Fibroblast of skin of left biceps (primary cell): ENCODE data around the gene PCNX2.
"Not testable (repeated sequence)": the region's sequence is repeated elsewhere in the genome, so short reads cannot be mapped to it uniquely, and the experiment has no call there.

Experiments
- DNase-seq, 2 experiments: peaks; one replicate each; pipeline ENCODE4 v3.0.0-alpha.2; 2013; ENCODE audit warnings: low read depth in 2 of 2

Gene PCNX2

GRCh38 chr1:233166896-233167295 is 128.6 kb downstream of the PCNX2 start:
- DNase-seq: no peak

DNA sequence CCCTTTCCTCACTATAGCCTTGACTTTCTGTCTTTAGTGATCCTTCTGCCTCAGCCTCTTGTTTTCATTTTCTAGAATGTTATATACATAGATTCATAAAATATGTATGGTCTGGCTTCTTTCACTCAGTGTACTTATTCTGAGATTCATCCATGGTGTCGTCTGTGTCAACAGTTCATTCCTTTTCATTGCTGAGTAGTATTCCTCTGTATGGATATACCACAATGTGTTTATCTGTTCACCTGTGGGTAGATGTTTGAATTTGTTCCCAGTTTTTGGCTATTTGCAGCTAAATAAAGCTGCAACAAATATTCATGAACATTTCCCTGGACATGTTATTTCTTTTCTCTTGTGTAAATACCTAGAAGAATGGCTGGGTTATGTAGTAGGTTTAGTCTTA is 131.8 kb downstream of the PCNX2 start:
- no peak for DNase-seq

- DNase-seq: no peak
Measured at GRCh38 chr1:233158322-233158721, 137.2 kb downstream of the PCNX2 start.

GRCh38 chr1:233157245-233157644 is 138.3 kb downstream of the PCNX2 start:
- DNase-seq: no peak

- DNase-seq: no peak
Measured at GRCh38 chr1:233151861-233152260, 143.7 kb downstream of the PCNX2 start.

GRCh38 chr1:233144434-233144833 is 151.1 kb downstream of the PCNX2 start:
- DNase-seq: no peak

- DNase-seq: no peak
Measured at GRCh38 chr1:233143241-233143640, 152.3 kb downstream of the PCNX2 start.

GRCh38 chr1:233140974-233141373 is 154.6 kb downstream of the PCNX2 start:
- DNase-seq: peak in 1 of 2 experiments; percentile 12

- no peak for DNase-seq
Measured at GRCh38 chr1:233140499-233140898, 155.0 kb downstream of the PCNX2 start.

GRCh38 chr1:233138788-233139585 is 156.5 kb downstream of the PCNX2 start:
- no peak for DNase-seq

GRCh38 chr1:233135833-233136232 is 159.7 kb downstream of the PCNX2 start:
- DNase-seq: no peak

- DNase-seq: no peak
Measured at GRCh38 chr1:233132445-233132844, 163.1 kb downstream of the PCNX2 start.

DNA sequence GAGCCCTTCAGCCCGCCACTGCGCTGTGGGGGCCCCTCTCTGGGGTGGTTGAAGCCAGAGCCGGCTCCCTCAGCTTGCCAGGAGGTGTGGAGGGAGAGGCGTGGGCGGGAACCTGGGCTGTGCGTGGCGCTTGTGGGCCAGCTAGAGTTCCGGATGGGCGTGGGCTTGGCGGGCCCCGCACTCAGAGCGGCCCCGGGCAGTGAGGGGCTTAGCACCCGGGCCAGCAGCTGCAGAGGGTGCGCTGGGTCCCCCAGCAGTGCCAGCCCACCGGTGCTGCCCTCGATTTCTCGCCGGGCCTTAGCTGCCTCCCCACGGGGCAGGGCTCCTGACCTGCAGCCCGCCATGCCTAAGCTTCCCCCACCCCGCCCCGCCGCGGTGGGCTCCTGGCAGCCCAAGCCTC is 166.5 kb downstream of the PCNX2 start:
- not testable (repeated sequence) for DNase-seq

- no peak for DNase-seq
Measured at GRCh38 chr1:233127157-233127556, 168.4 kb downstream of the PCNX2 start.

DNA sequence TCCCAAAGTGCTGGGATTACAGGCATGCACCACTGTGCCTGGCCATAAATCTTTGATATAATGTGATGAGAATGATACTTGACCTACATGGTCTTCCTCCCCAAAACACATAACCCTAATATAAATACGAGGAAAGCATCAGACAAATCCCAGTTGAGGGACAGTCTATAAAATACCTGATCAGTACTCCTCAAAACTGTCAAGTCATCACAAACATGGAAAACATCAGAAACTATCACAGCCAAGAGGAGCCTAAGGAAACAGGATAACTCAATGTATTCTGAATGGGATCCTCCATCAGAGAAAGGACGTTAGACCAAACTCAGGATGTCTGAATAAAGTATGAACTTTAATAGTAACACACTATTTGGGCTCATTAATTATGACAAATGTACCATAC is 172.7 kb downstream of the PCNX2 start:
- no peak for DNase-seq

DNA sequence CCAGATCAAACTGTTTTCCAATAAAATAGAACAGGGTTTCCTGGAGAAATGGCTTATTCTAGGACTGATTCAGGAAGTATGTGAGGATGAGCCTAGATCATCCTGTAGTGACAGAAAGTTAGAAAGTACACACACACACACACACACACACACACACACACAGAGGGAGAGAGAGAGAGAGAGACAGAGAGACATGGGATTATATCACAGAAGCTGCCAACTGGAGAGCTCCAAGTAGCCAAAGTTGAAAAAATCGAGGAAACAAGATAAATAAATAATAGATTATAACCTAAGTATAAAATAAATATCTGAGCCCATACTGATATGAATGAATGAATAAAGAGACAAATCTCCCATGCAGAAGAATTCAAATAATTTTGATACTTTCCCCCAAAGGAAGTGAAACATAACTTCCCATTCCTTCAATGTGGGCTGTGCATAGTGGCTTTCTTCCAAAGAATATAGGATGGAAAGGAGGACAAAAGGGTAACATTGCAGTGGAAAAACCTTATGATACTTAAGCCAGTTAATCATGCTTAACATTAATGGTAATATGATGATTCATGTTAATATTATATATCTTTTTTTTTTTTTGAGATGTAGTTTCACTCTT is 173.5 kb downstream of the PCNX2 start:
- peak; percentile 49 to 52 for DNase-seq

- no peak for DNase-seq
Measured at GRCh38 chr1:233114860-233115259, 180.7 kb downstream of the PCNX2 start.

GRCh38 chr1:233114159-233114558 is 181.4 kb downstream of the PCNX2 start:
- no peak for DNase-seq

GRCh38 chr1:233113009-233113879 is 182.3 kb downstream of the PCNX2 start:
- DNase-seq: peak; percentile 100

DNA sequence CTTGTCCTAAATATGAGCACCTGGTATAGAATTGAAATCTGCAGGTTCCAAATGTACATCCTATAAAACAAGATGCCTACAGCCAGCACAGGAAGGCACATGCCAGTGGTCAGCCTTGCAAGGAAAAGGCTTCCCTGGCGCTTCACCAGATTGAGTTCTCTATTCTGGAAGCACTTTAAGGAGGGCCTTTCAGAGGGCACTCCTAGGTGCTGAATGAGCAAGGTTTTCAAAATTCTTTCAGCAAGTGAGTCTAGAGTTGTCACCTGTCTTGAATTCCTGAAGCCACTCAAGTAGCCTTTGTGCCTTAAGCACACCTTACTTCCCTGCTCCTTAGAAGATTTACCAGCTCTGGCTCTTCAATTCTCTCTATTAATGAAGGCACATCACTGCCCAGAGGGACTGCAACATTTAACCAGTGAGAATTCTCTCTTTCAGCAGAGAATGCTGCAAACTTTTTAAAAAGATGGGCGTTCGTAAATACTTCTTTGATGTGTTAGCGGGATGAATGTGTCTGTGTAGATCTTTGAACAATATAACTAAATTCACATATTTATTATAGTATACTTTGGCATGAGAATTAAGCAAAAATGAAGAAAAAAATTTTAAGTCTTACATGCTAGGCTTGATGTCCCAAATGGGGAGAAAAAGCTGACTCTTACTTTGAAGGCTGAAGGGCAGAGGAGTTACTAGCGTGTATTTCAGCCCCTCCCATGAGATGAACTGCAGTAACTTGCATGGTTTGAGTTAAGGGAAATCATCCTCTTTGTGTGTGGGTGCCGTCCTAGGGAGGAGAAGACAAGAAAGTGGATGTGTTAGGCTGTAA is 183.1 kb downstream of the PCNX2 start:
- DNase-seq: no peak

- no peak for DNase-seq
Measured at GRCh38 chr1:233111731-233112130, 183.8 kb downstream of the PCNX2 start.

DNA sequence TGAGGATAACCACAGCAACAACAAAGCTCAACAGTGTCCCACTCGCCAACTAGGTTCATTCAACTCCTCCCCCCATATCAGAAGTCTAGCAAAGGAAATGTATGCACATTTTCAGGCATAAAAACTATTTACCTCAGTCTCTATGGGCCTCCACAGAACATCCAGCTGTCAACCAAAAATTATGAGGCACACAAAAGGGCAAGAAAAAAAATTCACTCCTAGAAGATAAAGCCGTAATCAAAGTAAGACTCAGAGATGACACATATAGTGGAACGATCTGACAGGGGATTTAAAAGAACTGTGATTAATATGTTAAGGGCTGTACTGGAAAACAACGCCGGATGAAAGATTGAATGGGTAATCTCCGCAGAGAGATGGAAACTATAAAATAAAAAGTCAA is 186.4 kb downstream of the PCNX2 start:
- no peak for DNase-seq
